T-helper 22 cell (primary cell): ENCODE data around the gene CYB561.
"Not testable (repeated sequence)": the region's sequence is repeated elsewhere in the genome, so short reads cannot be mapped to it uniquely, and the experiment has no call there.

Source experiments
- DNase-seq: peaks from one replicate; pipeline ENCODE4 v3.0.0-alpha.2; 2020; ENCODE audit warnings: low read depth

CYB561 gene

GRCh38 chr17:63478814-63479494 lies 32.8 kb upstream of the CYB561 start:
- DNase-seq: peak; percentile 57

- DNase-seq: no peak
Measured at GRCh38 chr17:63477480-63478440, 31.7 kb upstream of the CYB561 start.

- DNase-seq: peak; percentile 25
Measured at GRCh38 chr17:63476854-63477479, 30.9 kb upstream of the CYB561 start, which contains the start of gene ACE. TSS of gene ACE (plus strand) at chr17:63477061. CDS start at chr17:63477095, 34 bp downstream.

GRCh38 chr17:63476459-63476853 lies 30.4 kb upstream of the CYB561 start:
- DNase-seq: no peak

- no peak for DNase-seq
Measured at GRCh38 chr17:63475491-63476412, 29.6 kb upstream of the CYB561 start.

- no peak for DNase-seq
Measured at GRCh38 chr17:63474586-63475460, 28.7 kb upstream of the CYB561 start.

GRCh38 chr17:63474174-63474573 lies 28.1 kb upstream of the CYB561 start:
- DNase-seq: no peak

GRCh38 chr17:63468099-63468498 lies 22.0 kb upstream of the CYB561 start:
- DNase-seq: not testable (repeated sequence)

- DNase-seq: no peak
Measured at GRCh38 chr17:63464691-63465236, 18.7 kb upstream of the CYB561 start.

GRCh38 chr17:63463771-63464170 lies 17.7 kb upstream of the CYB561 start:
- no peak for DNase-seq

GRCh38 chr17:63460018-63460417 lies 13.9 kb upstream of the CYB561 start:
- no peak for DNase-seq

GRCh38 chr17:63458478-63458877 lies 12.4 kb upstream of the CYB561 start:
- DNase-seq: no peak

GRCh38 chr17:63455417-63455816 lies 9.3 kb upstream of the CYB561 start:
- no peak for DNase-seq

- no peak for DNase-seq
Measured at GRCh38 chr17:63454915-63455314, 8.8 kb upstream of the CYB561 start.

- not testable (repeated sequence) for DNase-seq
Measured at GRCh38 chr17:63454357-63454756, 8.3 kb upstream of the CYB561 start.

GRCh38 chr17:63452962-63453551 lies 7.0 kb upstream of the CYB561 start:
- no peak for DNase-seq

- DNase-seq: no peak
Measured at GRCh38 chr17:63452046-63452961, 6.2 kb upstream of the CYB561 start.

GRCh38 chr17:63451150-63451549 lies 5.0 kb upstream of the CYB561 start:
- DNase-seq: no peak

GRCh38 chr17:63450551-63450950 lies 4.4 kb upstream of the CYB561 start:
- DNase-seq: peak; percentile 19
